Ovary (tissue), 9 donors: ENCODE results near the gene ARMC8. TPM values are rescaled to one million over a fixed set of nuclear protein-coding genes. Genes with fewer than 3 reads are reported as not detected.

Experiments used
- DNase-seq, 5 donors: peaks; one replicate each; pipeline ENCODE4 v3.0.0-alpha.2; 2019 to 2020
- H3K27ac ChIP-seq, 2 donors: fragments of 200-600 bp; one replicate each; pipeline versions ENCODE4 v1.5.1 to v1.8.0; 2019 to 2022
- H3K27me3 ChIP-seq: fragments of 200-600 bp; one replicate; pipeline ENCODE4 v1.8.0; 2022
- H3K36me3 ChIP-seq: fragments of 200-600 bp; sonication (generic); one replicate; pipeline ENCODE4 v1.5.1; 2019
- H3K4me1 ChIP-seq: one replicate; pipeline ENCODE4 v1.8.1; 2013; ENCODE audit warnings: mild to moderate bottlenecking, moderate library complexity; ENCODE audit not compliant: insufficient read depth
- H3K4me3 ChIP-seq: fragments of 200-600 bp; sonication (generic); one replicate; pipeline ENCODE4 v1.5.1; 2017
- H3K9me3 ChIP-seq, 2 donors: fragments of 200-600 bp in 1 of 2; sonication (generic) in 1 of 2; one replicate each; pipeline versions ENCODE4 v1.5.1 to v1.8.1; 2013 to 2019; ENCODE audit warnings: mild to moderate bottlenecking in 1 of 2, moderate library complexity in 1 of 2
- EP300 ChIP-seq: sonication (generic); formaldehyde crosslinking; IDR thresholded peaks from one replicate; pipeline ENCODE4 v1.6.1; 2017; ENCODE audit warnings: antibody characterized with exemption
- POLR2A ChIP-seq: fragments of 450-650 bp; IDR thresholded peaks from one replicate; pipeline ENCODE4 v1.6.1; 2017; ENCODE audit warnings: antibody characterized with exemption, mild to moderate bottlenecking, moderate library complexity
- WGBS, 3 donors: extraction: QIAGEN DNeasy Blood & Tissue Kit in 1 of 3; methylation state at CpG; one replicate each; pipeline versions ENCODE4 v1.1.5 to v1.1.7; 2013 to 2017; 5-methylcytosine and 5-hydroxymethylcytosine counted together
- intact Hi-C, 4 donors: fragments of 100-400 bp; cut with DNase I; formaldehyde crosslinking; loops; one replicate each; pipeline versions ENCODE4 v1.11.0 to v1.15.1; 2022 to 2023
- polyA plus RNA-seq, 2 donors: library from polyadenylated mRNA; stranded (reverse); fragments of 200-250 nt in 1 of 2; fragments of 350-450 nt in 1 of 2; fragmentation: Illumina TruSeq in 1 of 2; extraction: RNeasy Lipid Tissue Mini Kit (QIAGEN cat#74804) in 1 of 2; gene quantifications; one replicate each; pipeline ENCODE4 v1.2.3, GENCODE V29; 2013 to 2014
- total RNA-seq, 7 donors: library from RNA; depleted of rRNA in 2 of 7; stranded (reverse); fragments of >200 nt in 2 of 7; fragmentation: NEBNext Ultra II Directional in 3 of 7; extraction: Animal tissue kit (Norgen Biotek cat#: 25700) in 3 of 7; gene quantifications; one replicate each; pipeline versions ENCODE4 v1.1.0 to v1.2.4, GENCODE V29; 2016 to 2023
- TF ChIP-seq, protein P1 (sequence below), 3 donors: fragments of 450-650 bp in 2 of 3; fragments of 200-600 bp in 1 of 3; IDR thresholded peaks; one replicate each; pipeline versions ENCODE4 v1.5.1 to v1.8.0; 2016 to 2022; ENCODE audit warnings: antibody characterized with exemption in 3 of 3, mild to moderate bottlenecking in 1 of 3
- donor health status: DM: no; HTN: no; CAD: no; lungs with moderate emphysema.
- donor health status: DM: no; HTN: no; CAD: no.
- donor health status: Bipolar disorder and iron deficiency.
- donor health status: DM: yes; HTN: yes; CAD: no.
- donor health status: DM: no; HTN: no; CAD: no.
- donor health status: DM: yes; HTN: yes; CAD: no.

ARMC8 gene
- total and polyA plus RNA-seq, 9 donors: 14.3 to 49.2 (median 42.9) TPM

GRCh38 chr3:138284079-138284478, 97.0 kb downstream of the ARMC8 start:
- no peak for TF ChIP-seq POLR2A
- TF ChIP-seq, protein P1, sequence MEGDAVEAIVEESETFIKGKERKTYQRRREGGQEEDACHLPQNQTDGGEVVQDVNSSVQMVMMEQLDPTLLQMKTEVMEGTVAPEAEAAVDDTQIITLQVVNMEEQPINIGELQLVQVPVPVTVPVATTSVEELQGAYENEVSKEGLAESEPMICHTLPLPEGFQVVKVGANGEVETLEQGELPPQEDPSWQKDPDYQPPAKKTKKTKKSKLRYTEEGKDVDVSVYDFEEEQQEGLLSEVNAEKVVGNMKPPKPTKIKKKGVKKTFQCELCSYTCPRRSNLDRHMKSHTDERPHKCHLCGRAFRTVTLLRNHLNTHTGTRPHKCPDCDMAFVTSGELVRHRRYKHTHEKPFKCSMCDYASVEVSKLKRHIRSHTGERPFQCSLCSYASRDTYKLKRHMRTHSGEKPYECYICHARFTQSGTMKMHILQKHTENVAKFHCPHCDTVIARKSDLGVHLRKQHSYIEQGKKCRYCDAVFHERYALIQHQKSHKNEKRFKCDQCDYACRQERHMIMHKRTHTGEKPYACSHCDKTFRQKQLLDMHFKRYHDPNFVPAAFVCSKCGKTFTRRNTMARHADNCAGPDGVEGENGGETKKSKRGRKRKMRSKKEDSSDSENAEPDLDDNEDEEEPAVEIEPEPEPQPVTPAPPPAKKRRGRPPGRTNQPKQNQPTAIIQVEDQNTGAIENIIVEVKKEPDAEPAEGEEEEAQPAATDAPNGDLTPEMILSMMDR (IDR thresholded peaks at IDR 0.05): no peak
- TF ChIP-seq EP300: no peak
- Histone ChIP-seq H3K9me3 (no peaks in the 10 kb centered on the region), H3K27ac (no peak overlapping the region), H3K4me3 (no peak overlapping the region), H3K27me3 (no peaks in the 10 kb centered on the region), H3K4me1 (no peaks in the 10 kb centered on the region), H3K36me3 (no peaks in the 10 kb centered on the region)
- no peak for DNase-seq
- intact Hi-C loops: no loop called here
- WGBS, 3 donors: 94 to 100% (median 98%) methylated on average over 1 of the region's 1 CpG

DNA sequence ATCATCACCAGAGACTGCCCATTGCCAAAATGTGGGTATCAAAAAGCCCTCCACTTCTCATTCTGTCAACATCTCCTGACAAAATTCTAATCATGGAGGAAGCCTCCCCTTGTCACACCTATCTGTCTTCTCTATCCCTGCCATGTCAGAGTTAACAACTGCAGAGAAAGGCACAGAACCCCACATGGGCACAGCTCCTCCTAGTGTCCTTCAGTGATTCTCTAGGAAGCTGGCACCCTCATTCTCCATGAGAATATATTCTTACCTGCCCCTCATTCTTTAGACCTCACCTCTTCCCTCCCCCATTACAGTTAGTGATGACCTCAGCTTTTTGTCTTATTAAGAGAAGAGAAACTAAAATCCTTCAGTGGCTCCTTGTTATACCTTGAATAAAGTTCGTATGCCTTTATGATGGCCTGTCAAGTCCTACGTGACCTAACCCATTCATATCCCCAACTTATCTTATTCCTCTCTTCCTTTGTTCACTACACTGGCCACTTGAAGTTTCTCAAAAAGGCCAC, 97.9 kb downstream of the ARMC8 start:
- WGBS, 3 donors: 92 to 94% (median 93%) methylated on average over 2 of the region's 2 CpGs
- Histone ChIP-seq H3K27ac (no peak overlapping the region), H3K9me3 (no peaks in the 10 kb centered on the region), H3K4me3 (no peak overlapping the region), H3K4me1 (no peaks in the 10 kb centered on the region), H3K36me3 (no peaks in the 10 kb centered on the region), H3K27me3 (no peaks in the 10 kb centered on the region)
- intact Hi-C loops: no loop called here
- no peak for DNase-seq
- TF ChIP-seq EP300 (no peak), POLR2A (no peak)
- TF ChIP-seq, protein P1 (IDR thresholded peaks at IDR 0.05): no peak

GRCh38 chr3:138289260-138289659, 102.2 kb downstream of the ARMC8 start:
- TF ChIP-seq, protein P1 (IDR thresholded peaks at IDR 0.05): no peak
- TF ChIP-seq POLR2A (no peak), EP300 (no peak)
- WGBS, 3 donors: 88 to 95% (median 92%) methylated on average over 2 of the region's 2 CpGs
- Histone ChIP-seq H3K27ac (no peak overlapping the region), H3K27me3 (no peaks in the 10 kb centered on the region), H3K4me1 (no peaks in the 10 kb centered on the region), H3K4me3 (no peak overlapping the region), H3K36me3 (no peaks in the 10 kb centered on the region), H3K9me3 (no peaks in the 10 kb centered on the region)
- intact Hi-C loops: no loop called here
- no peak for DNase-seq

DNA sequence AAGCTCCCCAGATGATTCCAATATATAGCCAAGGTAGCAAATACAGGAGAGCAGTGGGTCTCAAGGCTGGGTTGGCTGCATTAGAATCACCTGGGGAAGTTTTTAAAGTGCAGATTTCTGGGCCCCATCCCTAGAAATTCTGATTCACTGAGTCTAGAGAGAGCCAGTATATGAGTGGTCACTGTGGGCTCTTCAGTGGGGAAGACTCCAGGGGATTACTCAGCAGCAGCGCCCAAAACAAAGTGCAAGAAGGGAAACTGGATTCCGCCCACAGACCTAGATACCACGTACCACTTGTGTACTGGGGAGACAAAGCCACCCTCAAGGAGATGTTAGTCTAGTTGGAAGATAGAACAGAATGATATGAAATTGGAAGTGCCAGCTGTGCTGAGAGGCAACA, 102.6 kb downstream of the ARMC8 start:
- Histone ChIP-seq H3K4me3 (no peak overlapping the region), H3K9me3 (no peaks in the 10 kb centered on the region), H3K27ac (no peak overlapping the region), H3K27me3 (no peaks in the 10 kb centered on the region), H3K4me1 (no peaks in the 10 kb centered on the region), H3K36me3 (no peaks in the 10 kb centered on the region)
- intact Hi-C loops: no loop called here
- WGBS, 3 donors: 95 to 98% (median 96%) methylated on average over 3 of the region's 3 CpGs
- no peak for DNase-seq
- TF ChIP-seq POLR2A: no peak
- TF ChIP-seq, protein P1 (IDR thresholded peaks at IDR 0.05): no peak
- no peak for TF ChIP-seq EP300
